Ascending aorta (tissue), 2 donors: ENCODE results near the gene MTHFD1. TPM values are rescaled to one million over a fixed set of nuclear protein-coding genes. Genes with fewer than 3 reads are reported as not detected.
"Not testable (repeated sequence)": the region's sequence is repeated elsewhere in the genome, so short reads cannot be mapped to it uniquely, and the experiment has no call there.

Source experiments
- DNase-seq, 2 donors: peaks; one replicate each; pipeline ENCODE4 v3.0.0-alpha.2; 2019; ENCODE audit warnings: low spot score in 2 of 2
- H3K27ac ChIP-seq, 2 donors: fragments of 200-600 bp; sonication (generic); one replicate each; pipeline ENCODE4 v1.5.1; 2016 to 2017; ENCODE audit warnings: mild to moderate bottlenecking in 1 of 2
- H3K27me3 ChIP-seq: fragments of 200-600 bp; sonication (generic); one replicate; pipeline ENCODE4 v1.5.1; 2017
- H3K36me3 ChIP-seq, 2 donors: fragments of 200-600 bp; sonication (generic); one replicate each; pipeline ENCODE4 v1.5.1; 2016
- H3K4me1 ChIP-seq, 2 donors: fragments of 200-600 bp; sonication (generic); one replicate each; pipeline ENCODE4 v1.5.1; 2016 to 2017; ENCODE audit warnings: mild to moderate bottlenecking in 1 of 2
- H3K4me3 ChIP-seq, 2 donors: fragments of 200-600 bp; sonication (generic); one replicate each; pipeline ENCODE4 v1.5.1; 2016 to 2017; ENCODE audit warnings: mild to moderate bottlenecking in 1 of 2
- H3K9me3 ChIP-seq, 2 donors: fragments of 200-600 bp; sonication (generic); one replicate each; pipeline ENCODE4 v1.5.1; 2016
- intact Hi-C: fragments of 100-400 bp; cut with DNase I; formaldehyde crosslinking; loops from one replicate; pipeline ENCODE4 v1.15.1; 2023
- total RNA-seq: library from RNA; depleted of rRNA; stranded (reverse); fragments of >200 nt; gene quantifications from one replicate; pipeline ENCODE4 v1.1.0, GENCODE V29; 2016
- TF ChIP-seq, protein P1 (sequence below), 3 experiments: fragments of 200-600 bp in 2 of 3; fragments of 450-650 bp in 1 of 3; sonication (generic) in 2 of 3; IDR thresholded peaks; one replicate each; pipeline ENCODE4 v1.5.1; 2016 to 2019; ENCODE audit warnings: antibody characterized with exemption in 3 of 3, mild to moderate bottlenecking in 1 of 3, moderate library complexity in 1 of 3

The MTHFD1 gene
- total RNA-seq, 1 donor from 2014 or later = 7.2 TPM

GRCh38 chr14:64363265-64363846 is 24.8 kb upstream of the MTHFD1 start:
- H3K4me1 ChIP-seq = no peaks in the 10 kb centered on the region
- intact Hi-C loops = no loop called here

DNA sequence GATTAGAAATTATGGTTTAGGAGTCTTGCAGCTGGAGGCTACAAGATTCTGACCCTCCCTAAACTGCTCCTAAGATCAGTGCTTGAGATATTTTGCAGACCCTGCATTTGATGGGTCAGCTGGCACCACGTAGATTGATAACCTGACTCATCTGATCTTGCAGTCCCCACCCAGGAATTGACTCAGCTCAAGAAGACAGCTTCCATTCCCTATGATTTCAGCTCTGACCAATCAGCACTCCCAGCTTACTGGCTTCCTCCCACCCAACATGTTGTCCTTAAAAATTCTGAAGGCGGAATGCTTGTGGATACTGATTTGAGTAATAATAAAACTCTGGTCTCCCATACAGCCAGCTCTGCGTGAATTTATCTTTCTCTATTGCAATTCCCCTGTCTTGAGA is 23.2 kb upstream of the MTHFD1 start:
- H3K4me1 ChIP-seq = no peaks in the 10 kb centered on the region
- H3K9me3 ChIP-seq = no peaks in the 10 kb centered on the region
- no peaks in the 10 kb centered on the region for H3K27me3 ChIP-seq
- no peak for DNase-seq
- H3K27ac ChIP-seq = no peak overlapping the region
- intact Hi-C loops = no loop called here
- H3K36me3 ChIP-seq = no peaks in the 10 kb centered on the region
- H3K4me3 ChIP-seq = no peak overlapping the region
- TF ChIP-seq, protein P1, sequence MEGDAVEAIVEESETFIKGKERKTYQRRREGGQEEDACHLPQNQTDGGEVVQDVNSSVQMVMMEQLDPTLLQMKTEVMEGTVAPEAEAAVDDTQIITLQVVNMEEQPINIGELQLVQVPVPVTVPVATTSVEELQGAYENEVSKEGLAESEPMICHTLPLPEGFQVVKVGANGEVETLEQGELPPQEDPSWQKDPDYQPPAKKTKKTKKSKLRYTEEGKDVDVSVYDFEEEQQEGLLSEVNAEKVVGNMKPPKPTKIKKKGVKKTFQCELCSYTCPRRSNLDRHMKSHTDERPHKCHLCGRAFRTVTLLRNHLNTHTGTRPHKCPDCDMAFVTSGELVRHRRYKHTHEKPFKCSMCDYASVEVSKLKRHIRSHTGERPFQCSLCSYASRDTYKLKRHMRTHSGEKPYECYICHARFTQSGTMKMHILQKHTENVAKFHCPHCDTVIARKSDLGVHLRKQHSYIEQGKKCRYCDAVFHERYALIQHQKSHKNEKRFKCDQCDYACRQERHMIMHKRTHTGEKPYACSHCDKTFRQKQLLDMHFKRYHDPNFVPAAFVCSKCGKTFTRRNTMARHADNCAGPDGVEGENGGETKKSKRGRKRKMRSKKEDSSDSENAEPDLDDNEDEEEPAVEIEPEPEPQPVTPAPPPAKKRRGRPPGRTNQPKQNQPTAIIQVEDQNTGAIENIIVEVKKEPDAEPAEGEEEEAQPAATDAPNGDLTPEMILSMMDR (IDR thresholded peaks at IDR 0.05) = no peak

More at GRCh38 chr14:64363265-64363846, 24.8 kb upstream of the MTHFD1 start:
- H3K9me3 ChIP-seq = no peaks in the 10 kb centered on the region
- DNase-seq = no peak
- H3K27me3 ChIP-seq = no peaks in the 10 kb centered on the region
- H3K36me3 ChIP-seq = no peaks in the 10 kb centered on the region
- TF ChIP-seq, protein P1 (IDR thresholded peaks at IDR 0.05) = no peak
- no peak overlapping the region for H3K4me3 ChIP-seq
- H3K27ac ChIP-seq = no peak overlapping the region

GRCh38 chr14:64365358-64365889 is 22.7 kb upstream of the MTHFD1 start:
- H3K27me3 ChIP-seq, DNase-seq, intact Hi-C loops, H3K36me3 ChIP-seq, H3K4me1 ChIP-seq, H3K4me3 ChIP-seq, H3K9me3 ChIP-seq, H3K27ac ChIP-seq: not testable (repeated sequence)

DNA sequence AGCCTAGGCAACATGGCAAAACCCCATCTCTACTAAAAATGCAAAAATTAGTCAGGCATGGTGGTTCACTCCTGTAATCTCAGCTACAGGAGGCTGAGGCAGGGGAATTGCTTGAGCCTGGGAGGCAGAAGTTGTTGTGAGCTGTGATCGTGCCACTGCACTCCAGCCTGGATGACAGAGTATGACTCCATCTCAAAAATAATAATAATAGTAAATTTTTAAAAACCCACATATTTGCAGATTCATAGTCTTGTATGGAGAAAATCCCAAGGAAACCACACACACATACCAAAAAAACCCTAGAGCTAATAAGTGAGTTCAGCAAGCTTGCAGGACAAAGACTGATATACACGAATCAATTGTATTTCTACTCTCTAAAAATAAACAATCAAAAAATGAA is 19.0 kb upstream of the MTHFD1 start:
- Histone ChIP-seq H3K36me3 (no peaks in the 10 kb centered on the region), H3K4me3 (no peak overlapping the region), H3K27me3 (no peaks in the 10 kb centered on the region), H3K27ac (no peak overlapping the region), H3K4me1 (no peaks in the 10 kb centered on the region), H3K9me3 (no peaks in the 10 kb centered on the region)
- TF ChIP-seq, protein P1 (IDR thresholded peaks at IDR 0.05) = no peak
- no peak for DNase-seq
- intact Hi-C loops = no loop called here

- H3K4me1 ChIP-seq = peaks cover 5 to 16% of the 10 kb centered on the region in 2 donors
- peak overlapping the region; percentile 69 to 78 for H3K4me3 ChIP-seq
- H3K36me3 ChIP-seq = peaks cover 0 to 8% of the 10 kb centered on the region in 2 donors
- DNase-seq = peak in 1 of 2 donors; percentile 71
- H3K27ac ChIP-seq = peak overlapping the region; percentile 86 to 88
- H3K27me3 ChIP-seq = no peaks in the 10 kb centered on the region
- no peaks in the 10 kb centered on the region for H3K9me3 ChIP-seq
- TF ChIP-seq, protein P1 (IDR thresholded peaks at IDR 0.05) = no peak
- intact Hi-C loops = loop anchor here (2.0 to 5.0 kb wide), 4 partner anchors 49 to 715 kb away; partner anchors contain the start of genes CHURC1, HSPA2 and MAX
Measured at GRCh38 chr14:64387232-64387781, 846 bp upstream of the MTHFD1 start.
